B cell (primary cell): Measurements from ENCODE around the gene SMC6. TPM values are rescaled to one million over a fixed set of nuclear protein-coding genes. Genes with fewer than 3 reads are reported as not detected.

Experiments
- ATAC-seq: fragments of 200-7000 bp; cut with Tn5 transposase; one replicate; pipeline ENCODE4 v1.10.0; 2021; ENCODE audit warnings: low read depth, mild to moderate bottlenecking, moderate number of reproducible peaks, moderate library complexity
- CTCF ChIA-PET: fragments of 350-600 bp; sonication (Branson Sonifier 250); formaldehyde crosslinking; loops from one replicate; lab custom pipeline; 2021; ENCODE audit warnings: antibody characterized with exemption, inconsistent platforms; lab: Charles Lee
- POLR2A ChIA-PET: fragments of 350-600 bp; sonication (Branson Sonifier 250); formaldehyde crosslinking; loops from one replicate; lab custom pipeline; 2021; ENCODE audit warnings: antibody characterized with exemption; lab: Charles Lee
- DNase-seq: peaks from one replicate; pipeline ENCODE4 v3.0.0; 2013
- H2AFZ ChIP-seq: 2 replicates; pipeline ENCODE4 v1.6.1; 2012; ENCODE audit warnings: mild to moderate bottlenecking, low read depth, low read length; ENCODE audit not compliant: insufficient read depth, poor library complexity, severe bottlenecking
- H3K27ac ChIP-seq, 2 donors: 1 replicate in 1 of 2; 2 replicates in 1 of 2; pipeline ENCODE4 v1.5.1; 2012 to 2013; ENCODE audit warnings: low read length in 2 of 2, mild to moderate bottlenecking in 2 of 2, moderate library complexity in 1 of 2
- H3K27me3 ChIP-seq, 4 experiments: fragments of 200-600 bp in 1 of 4; sonication (generic) in 1 of 4; replicated peaks in 1 of 4; 1 replicate in 2 of 4; 2 replicates in 2 of 4; pipeline versions ENCODE4 v1.6.1 to v1.7.0; 2013 to 2016; ENCODE audit warnings: low read length in 3 of 4, mild to moderate bottlenecking in 2 of 4, mixed read lengths in 1 of 4, moderate library complexity in 1 of 4; ENCODE audit not compliant: insufficient read depth in 4 of 4, control insufficient read depth in 3 of 4; ENCODE audit errors: control extremely low read depth in 1 of 4
- H3K36me3 ChIP-seq, 2 experiments: replicated peaks in 1 of 2; 1 replicate in 1 of 2; 2 replicates in 1 of 2; pipeline versions ENCODE4 v1.6.1 to v1.7.1; 2013; ENCODE audit warnings: low read length in 1 of 2; ENCODE audit not compliant: insufficient read depth in 2 of 2, control insufficient read depth in 1 of 2; ENCODE audit errors: control extremely low read depth in 1 of 2, extremely low read depth in 1 of 2
- H3K4me1 ChIP-seq, 2 donors: fragments of 200-600 bp in 1 of 2; sonication (generic) in 1 of 2; 1 replicate in 1 of 2; 2 replicates in 1 of 2; pipeline versions ENCODE4 v1.5.1 to v1.6.1; 2013 to 2017; ENCODE audit warnings: low read length in 2 of 2; ENCODE audit not compliant: control insufficient read depth in 2 of 2, insufficient read depth in 2 of 2
- H3K4me2 ChIP-seq: replicated peaks from 2 replicates; pipeline ENCODE3; 2012; ENCODE audit warnings: mild to moderate bottlenecking, low read depth, low read length; ENCODE audit not compliant: poor library complexity, severe bottlenecking
- H3K4me3 ChIP-seq, 5 experiments: fragments of 200-600 bp in 1 of 5; sonication (generic) in 1 of 5; 1 replicate in 3 of 5; 2 replicates in 2 of 5; pipeline versions ENCODE4 v1.5.1 to v1.7.0; 2011 to 2016; ENCODE audit warnings: low read length in 4 of 5, mild to moderate bottlenecking in 4 of 5, low read depth in 2 of 5, control low read depth in 1 of 5, moderate library complexity in 1 of 5; ENCODE audit not compliant: insufficient read depth in 1 of 5; ENCODE audit errors: control extremely low read depth in 1 of 5, extremely low read depth in 1 of 5
- H3K79me2 ChIP-seq: fragments of 200-600 bp; sonication (generic); one replicate; pipeline ENCODE4 v1.6.0; 2016; ENCODE audit warnings: low read length; ENCODE audit not compliant: control insufficient read depth, insufficient read depth
- H3K9ac ChIP-seq: fragments of 200-600 bp; sonication (generic); 2 replicates; pipeline ENCODE4 v1.6.1; 2017; ENCODE audit warnings: mild to moderate bottlenecking, low read length, moderate library complexity
- H3K9me3 ChIP-seq, 3 donors: one replicate each; pipeline versions ENCODE4 v1.6.1 to v1.7.1; 2013; ENCODE audit warnings: low read length in 2 of 3; ENCODE audit not compliant: control insufficient read depth in 2 of 3, insufficient read depth in 1 of 3; ENCODE audit errors: control extremely low read depth in 1 of 3
- H4K20me1 ChIP-seq: 2 replicates; pipeline ENCODE4 v1.6.0; 2012; ENCODE audit warnings: mild to moderate bottlenecking, low read length; ENCODE audit not compliant: insufficient read depth, control insufficient read depth, poor library complexity, severe bottlenecking
- H3K27ac Mint-ChIP-seq: one replicate; pipeline ENCODE4 v1.8.0; 2021; ENCODE audit warnings: mixed read lengths
- H3K27me3 Mint-ChIP-seq: one replicate; pipeline ENCODE4 v1.8.0; 2021; ENCODE audit warnings: mixed read lengths
- H3K4me1 Mint-ChIP-seq: one replicate; pipeline ENCODE4 v1.8.0; 2021; ENCODE audit warnings: mixed read lengths
- H3K4me3 Mint-ChIP-seq: one replicate; pipeline ENCODE4 v1.8.0; 2021; ENCODE audit warnings: mixed read lengths
- H3K9me3 Mint-ChIP-seq: one replicate; pipeline ENCODE4 v1.8.0; 2022; ENCODE audit warnings: mixed read lengths; ENCODE audit not compliant: insufficient read depth
- EZH2 ChIP-seq: IDR thresholded peaks from 2 replicates; pipeline ENCODE4 v1.6.1; 2012; ENCODE audit warnings: borderline replicate concordance, low read depth, mild to moderate bottlenecking, moderate library complexity, low read length; ENCODE audit not compliant: insufficient read depth, poor library complexity, severe bottlenecking
- WGBS: methylation state at CpG from one replicate; pipeline ENCODE4 v1.1.5; 2013; ENCODE audit warnings: missing lambda C conversion rate; ENCODE audit not compliant: insufficient coverage; 5-methylcytosine and 5-hydroxymethylcytosine counted together
- intact Hi-C: fragments of 100-400 bp; cut with micrococcal nuclease; formaldehyde crosslinking; loops from one replicate; pipeline ENCODE4 v1.10.0; 2022
- polyA plus RNA-seq: library from polyadenylated mRNA; depleted of rRNA; stranded (reverse); fragments of >200 nt; gene quantifications from 2 replicates; pipeline ENCODE4 v1.2.3, GENCODE V29; 2012
- total RNA-seq, 2 donors: library from RNA; stranded (reverse); fragments of 120-200 nt in 1 of 2; gene quantifications; 1 replicate in 1 of 2; 2 replicates in 1 of 2; pipeline versions ENCODE4 v1.2.3 to v1.2.4, GENCODE V29; 2013 to 2022
- TF ChIP-seq, protein P1 (sequence below): fragments of 200-600 bp; IDR thresholded peaks from one replicate; pipeline ENCODE4 v1.8.0; 2022; ENCODE audit warnings: antibody characterized with exemption, mild to moderate bottlenecking

SMC6 gene
- total and polyA plus RNA-seq, 2 donors (not counting 1 experiment from before 2014, with no cell fraction given) = 27.2 to 111 TPM

DNA sequence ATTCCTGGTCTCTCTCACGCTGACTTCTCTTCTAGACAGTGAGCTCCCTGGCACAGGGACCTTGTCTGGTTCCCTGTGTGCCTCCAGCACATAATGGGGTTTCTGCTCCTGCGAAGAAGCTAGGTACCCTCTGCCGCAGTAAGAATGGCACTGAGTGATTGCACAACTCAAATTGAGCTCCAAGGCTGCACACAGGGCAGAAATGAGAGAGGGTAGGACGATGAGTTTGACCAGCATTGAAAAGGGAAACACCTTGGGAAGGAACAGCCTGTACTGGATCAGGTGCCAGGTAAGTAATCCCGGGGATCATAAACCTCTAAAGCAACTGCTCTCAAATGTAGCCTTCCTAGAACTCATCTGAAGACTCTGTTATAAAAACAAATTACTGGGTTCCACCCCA lies 41.7 kb upstream of the SMC6 start:
- Mint-ChIP-seq H3K4me3 (no peak overlapping the region), H3K4me1 (peaks cover 37% of the 10 kb centered on the region), H3K27ac (peak overlapping the region; percentile 46), H3K27me3 (no peaks in the 10 kb centered on the region), H3K9me3 (no peaks in the 10 kb centered on the region)
- no peaks in the 10 kb centered on the region for H3K9me3 ChIP-seq
- H3K4me1 ChIP-seq = peaks cover 14 to 24% of the 10 kb centered on the region in 2 donors
- DNase-seq (no peak), ATAC-seq (no peak)
- CTCF ChIA-PET = interaction anchor here (1.2 kb wide), 1 partner anchor 13 kb away, joined by 3 read pairs; no protein-coding TSS in a partner anchor
- no peaks in the 10 kb centered on the region for H3K27me3 ChIP-seq
- no peak overlapping the region for H3K4me3 ChIP-seq
- no peak overlapping the region for H3K9ac ChIP-seq
- no peak overlapping the region for H3K27ac ChIP-seq
- no peak overlapping the region for H2AFZ ChIP-seq
- H3K4me2 ChIP-seq = no peak overlapping the region
- no peaks in the 10 kb centered on the region for H3K79me2 ChIP-seq
- 94% methylated on average over 4 of the region's 5 CpGs for WGBS
- intact Hi-C loops = no loop called here
- POLR2A ChIA-PET = no interaction called here
- no peak for TF ChIP-seq EZH2
- TF ChIP-seq, protein P1, sequence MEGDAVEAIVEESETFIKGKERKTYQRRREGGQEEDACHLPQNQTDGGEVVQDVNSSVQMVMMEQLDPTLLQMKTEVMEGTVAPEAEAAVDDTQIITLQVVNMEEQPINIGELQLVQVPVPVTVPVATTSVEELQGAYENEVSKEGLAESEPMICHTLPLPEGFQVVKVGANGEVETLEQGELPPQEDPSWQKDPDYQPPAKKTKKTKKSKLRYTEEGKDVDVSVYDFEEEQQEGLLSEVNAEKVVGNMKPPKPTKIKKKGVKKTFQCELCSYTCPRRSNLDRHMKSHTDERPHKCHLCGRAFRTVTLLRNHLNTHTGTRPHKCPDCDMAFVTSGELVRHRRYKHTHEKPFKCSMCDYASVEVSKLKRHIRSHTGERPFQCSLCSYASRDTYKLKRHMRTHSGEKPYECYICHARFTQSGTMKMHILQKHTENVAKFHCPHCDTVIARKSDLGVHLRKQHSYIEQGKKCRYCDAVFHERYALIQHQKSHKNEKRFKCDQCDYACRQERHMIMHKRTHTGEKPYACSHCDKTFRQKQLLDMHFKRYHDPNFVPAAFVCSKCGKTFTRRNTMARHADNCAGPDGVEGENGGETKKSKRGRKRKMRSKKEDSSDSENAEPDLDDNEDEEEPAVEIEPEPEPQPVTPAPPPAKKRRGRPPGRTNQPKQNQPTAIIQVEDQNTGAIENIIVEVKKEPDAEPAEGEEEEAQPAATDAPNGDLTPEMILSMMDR = no peak
- no peaks in the 10 kb centered on the region for H4K20me1 ChIP-seq
- H3K36me3 ChIP-seq = no peaks in the 10 kb centered on the region

DNA sequence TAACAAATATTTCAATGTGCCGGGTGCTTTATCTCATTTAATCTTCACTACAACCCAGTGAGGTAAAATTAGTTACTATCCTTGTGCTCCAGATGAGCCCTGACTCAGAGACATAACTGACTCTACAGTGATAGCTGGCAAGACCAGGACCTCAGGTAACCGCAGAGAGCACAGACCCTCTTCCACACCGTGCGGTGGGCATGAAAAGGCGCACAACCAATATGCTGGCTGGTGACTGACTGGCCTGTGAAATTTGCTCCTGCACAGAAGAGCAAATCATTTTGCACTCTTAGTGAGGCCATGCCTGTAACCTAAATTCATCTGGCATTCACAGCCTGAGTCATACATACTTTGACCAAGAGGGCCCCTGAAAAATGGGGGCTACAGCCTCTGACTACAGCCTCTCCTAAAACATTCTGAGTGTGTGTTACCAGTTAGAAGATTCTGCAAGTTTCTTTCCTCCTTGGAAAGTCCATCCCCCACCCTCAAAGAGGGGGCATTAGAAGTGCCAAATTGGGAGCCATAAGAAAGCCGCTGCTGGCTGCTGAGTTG lies 40.3 kb upstream of the SMC6 start:
- Mint-ChIP-seq H3K27ac (no peak overlapping the region), H3K27me3 (no peaks in the 10 kb centered on the region), H3K4me1 (peaks cover 25% of the 10 kb centered on the region), H3K9me3 (no peaks in the 10 kb centered on the region), H3K4me3 (no peak overlapping the region)
- POLR2A ChIA-PET = no interaction called here
- no peak overlapping the region for H3K4me3 ChIP-seq
- no peak overlapping the region for H2AFZ ChIP-seq
- 90% methylated on average over 4 of the region's 6 CpGs for WGBS
- no peak overlapping the region for H3K4me2 ChIP-seq
- intact Hi-C loops = no loop called here
- H3K79me2 ChIP-seq = no peaks in the 10 kb centered on the region
- H3K27ac ChIP-seq = no peak overlapping the region
- CTCF ChIA-PET = interaction anchor here (1.0 to 2.2 kb wide), 3 partner anchors 19 to 37 kb away, joined by 3 to 7 read pairs (median 3); no protein-coding TSS in a partner anchor
- ATAC-seq = no peak
- DNase-seq = no peak
- H3K9me3 ChIP-seq = no peaks in the 10 kb centered on the region
- peaks cover 4 to 14% of the 10 kb centered on the region in 2 donors for H3K4me1 ChIP-seq
- TF ChIP-seq, protein P1 = no peak
- TF ChIP-seq EZH2 = no peak
- no peaks in the 10 kb centered on the region for H3K27me3 ChIP-seq
- no peaks in the 10 kb centered on the region for H4K20me1 ChIP-seq
- no peak overlapping the region for H3K9ac ChIP-seq
- no peaks in the 10 kb centered on the region for H3K36me3 ChIP-seq
